Activated CD8-positive, alpha-beta memory T cell treated with anti-CD3 and anti-CD28 coated beads, Interleukin-2, amount 50 U/mL, for 24 hours (primary cell): ENCODE data around the gene ADCY5.

ENCODE experiments used
- DNase-seq: peaks from one replicate; pipeline ENCODE4 v3.0.0-alpha.2; 2020; ENCODE audit errors: extremely low read depth

Gene ADCY5

GRCh38 chr3:123458255-123458654, 9.4 kb upstream of the ADCY5 start:
- DNase-seq, result no peak

DNA sequence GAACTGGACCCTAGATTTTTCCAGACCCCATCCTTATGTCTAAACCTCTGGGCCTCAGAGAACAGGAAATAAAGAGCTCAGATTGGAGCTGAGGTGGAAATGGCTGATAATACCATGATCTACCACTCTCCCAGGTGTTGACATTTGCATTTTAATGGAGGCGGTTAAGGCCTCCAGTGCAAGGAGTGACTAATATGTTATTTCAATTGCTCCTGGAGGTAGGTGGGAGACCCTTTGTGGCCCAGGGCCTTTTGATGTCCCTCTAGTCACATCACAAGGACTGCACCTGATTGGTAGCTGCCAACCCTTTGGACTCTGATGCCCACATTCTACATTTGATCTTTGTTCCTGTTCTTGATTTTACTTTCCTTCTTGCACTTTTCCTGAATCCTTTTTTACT, 9.0 kb upstream of the ADCY5 start:
- DNase-seq, result no peak

- no peak for DNase-seq
Observed at GRCh38 chr3:123453675-123454074, 4.8 kb upstream of the ADCY5 start.

DNA sequence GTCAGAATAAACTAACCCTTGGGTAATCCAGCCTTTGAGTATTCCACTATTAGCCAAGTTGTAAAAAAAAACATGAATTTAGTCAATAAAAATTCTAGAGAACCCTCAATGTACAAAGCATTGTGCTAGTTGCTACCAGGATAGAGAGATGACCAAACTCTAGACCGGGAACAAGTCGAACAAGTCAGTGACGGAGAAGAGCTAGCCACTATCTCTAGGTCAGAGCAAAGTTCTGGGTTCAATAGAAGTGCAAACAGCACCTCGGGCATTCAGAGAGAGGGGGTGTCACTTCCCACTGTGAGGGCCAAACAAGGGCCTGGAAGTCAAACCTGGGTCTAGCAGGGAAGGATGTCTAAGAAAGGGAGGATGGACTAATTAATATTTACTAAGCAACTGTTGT, 2.3 kb upstream of the ADCY5 start:
- no peak for DNase-seq

DNA sequence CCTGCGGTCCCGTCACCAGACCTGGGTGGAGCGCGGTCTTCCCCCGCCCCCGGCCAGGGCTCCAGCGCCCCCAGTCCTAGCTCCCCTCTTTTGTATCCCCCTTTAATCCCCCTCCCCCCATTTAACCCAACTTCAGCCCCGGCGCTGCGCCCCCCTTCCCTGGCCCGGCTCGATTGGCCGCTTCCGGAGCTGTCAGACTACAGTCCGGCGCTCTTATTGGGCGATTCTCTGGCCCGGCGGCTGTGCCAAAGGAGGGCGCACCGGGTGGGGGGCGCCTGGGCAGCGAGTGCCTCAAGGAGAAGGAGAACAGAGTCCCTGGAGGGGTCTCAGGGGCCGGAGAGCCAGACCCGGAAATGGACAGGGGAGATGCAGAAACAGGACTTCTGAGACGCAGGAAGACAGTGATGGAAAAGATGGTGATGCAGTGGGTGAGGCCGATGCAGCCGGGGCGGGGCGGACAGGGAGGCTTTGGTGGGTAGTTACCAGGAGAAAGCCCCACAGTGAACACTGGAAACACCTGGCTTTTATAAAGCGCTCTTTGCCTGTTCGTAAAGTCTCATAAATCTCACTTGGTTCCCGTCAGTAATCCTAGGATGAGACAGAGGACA, 1.2 kb upstream of the ADCY5 start:
- DNase-seq, result no peak

GRCh38 chr3:123449102-123449996, 459 bp upstream of the ADCY5 start:
- no peak for DNase-seq

DNA sequence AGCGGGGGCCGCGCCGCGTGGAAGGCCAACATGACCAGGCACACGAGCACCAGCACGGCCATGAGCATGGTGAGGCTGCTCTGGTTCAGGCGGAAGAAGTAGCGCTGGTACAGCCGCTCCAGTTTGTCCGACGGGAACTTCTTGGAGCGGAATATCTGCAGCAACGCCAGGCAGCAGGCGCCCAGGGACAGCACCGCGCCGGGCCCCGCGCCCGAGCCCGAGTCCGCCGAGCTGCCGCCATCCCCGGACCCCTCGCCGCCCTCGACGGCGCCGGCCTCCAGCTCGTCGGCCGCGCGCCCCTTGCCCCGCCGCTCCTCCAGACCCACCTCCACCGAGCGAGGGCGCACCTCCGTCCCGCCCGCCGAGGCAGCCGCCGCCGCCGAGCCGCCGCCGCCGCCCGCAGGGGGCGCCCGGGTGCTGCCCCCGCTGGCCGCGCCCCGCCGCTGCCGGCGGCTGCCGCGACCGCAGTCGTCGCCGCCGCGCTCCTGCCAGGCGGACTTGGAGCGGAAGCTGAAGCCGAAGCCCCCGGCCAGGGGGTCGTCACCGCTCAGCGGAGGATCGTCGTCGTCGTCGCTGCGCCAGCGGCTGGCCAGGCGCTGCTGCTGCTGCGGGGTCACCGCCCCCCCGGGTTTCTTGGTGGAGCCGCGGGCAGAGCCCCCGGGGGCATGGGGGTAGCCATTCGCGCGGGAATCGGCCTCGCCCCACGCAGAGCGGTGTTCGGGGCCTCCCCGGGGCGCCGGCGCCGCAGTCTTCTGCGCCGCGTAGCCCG, 957 bp downstream of the ADCY5 start:
- DNase-seq, result no peak

- DNase-seq, result no peak
Observed at GRCh38 chr3:123447416-123447748, 1.5 kb downstream of the ADCY5 start.

GRCh38 chr3:123446610-123447109, 2.2 kb downstream of the ADCY5 start:
- DNase-seq, result no peak

- no peak for DNase-seq
Observed at GRCh38 chr3:123446210-123446609, 2.7 kb downstream of the ADCY5 start.

DNA sequence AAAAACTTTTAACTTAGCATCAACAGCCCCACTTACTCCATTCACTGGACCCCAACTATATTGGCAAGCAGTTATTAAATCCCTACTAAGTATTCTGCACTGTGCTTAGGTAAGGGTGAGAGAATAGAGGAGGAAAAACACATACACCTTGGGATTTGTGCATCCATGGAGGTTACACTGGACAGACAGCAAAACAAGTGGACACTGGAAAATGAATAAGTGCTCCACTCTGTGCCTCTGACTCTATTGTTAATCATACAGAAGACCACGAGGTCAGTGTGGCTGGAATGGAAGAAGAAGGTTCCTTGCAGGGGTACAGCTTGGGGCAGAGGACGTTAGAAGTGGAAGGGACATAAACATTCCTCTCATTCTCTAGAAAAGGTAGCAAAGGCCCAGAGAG, 3.2 kb downstream of the ADCY5 start:
- no peak for DNase-seq

DNA sequence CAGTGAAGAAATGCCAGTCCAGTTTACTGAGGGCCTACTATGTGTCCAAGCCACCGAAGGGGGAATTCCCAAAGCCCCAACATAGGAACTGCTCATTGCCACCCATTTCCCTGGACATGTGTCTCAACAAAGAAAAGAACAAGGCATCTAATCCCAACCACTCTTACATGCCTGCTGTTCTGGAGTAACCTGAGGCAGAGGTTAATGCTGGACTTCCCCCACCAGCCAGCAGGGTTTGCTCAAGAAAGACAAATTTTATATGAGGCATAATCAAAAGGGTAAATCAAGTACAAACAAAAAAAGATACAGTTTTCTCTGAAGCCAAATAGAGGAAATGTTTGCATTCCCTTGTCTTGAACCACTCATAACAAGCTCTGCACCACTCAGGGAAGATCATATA, 4.1 kb downstream of the ADCY5 start:
- DNase-seq, result no peak

- no peak for DNase-seq
Observed at GRCh38 chr3:123444023-123444422, 4.9 kb downstream of the ADCY5 start.

- no peak for DNase-seq
Observed at GRCh38 chr3:123442908-123443307, 6.0 kb downstream of the ADCY5 start.

DNA sequence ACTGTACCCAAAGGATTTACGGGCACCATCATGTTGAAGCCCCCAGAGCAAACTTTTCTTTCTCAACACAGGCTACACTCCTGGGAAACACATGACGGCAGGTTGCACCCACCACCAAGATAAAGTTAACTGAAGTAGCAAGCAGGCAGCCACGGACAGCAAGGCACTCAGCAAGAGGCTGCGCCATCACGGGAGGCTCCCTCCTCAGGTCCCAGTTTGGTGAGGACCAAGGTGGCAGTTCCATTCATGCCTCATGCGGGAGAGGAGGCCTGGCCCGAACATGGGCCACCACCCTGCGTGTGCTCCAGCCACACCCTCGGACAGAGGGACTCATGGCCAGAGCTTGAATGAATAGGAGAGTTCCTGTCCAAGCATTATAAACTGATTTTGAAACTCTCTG, 6.8 kb downstream of the ADCY5 start:
- DNase-seq, result no peak

DNA sequence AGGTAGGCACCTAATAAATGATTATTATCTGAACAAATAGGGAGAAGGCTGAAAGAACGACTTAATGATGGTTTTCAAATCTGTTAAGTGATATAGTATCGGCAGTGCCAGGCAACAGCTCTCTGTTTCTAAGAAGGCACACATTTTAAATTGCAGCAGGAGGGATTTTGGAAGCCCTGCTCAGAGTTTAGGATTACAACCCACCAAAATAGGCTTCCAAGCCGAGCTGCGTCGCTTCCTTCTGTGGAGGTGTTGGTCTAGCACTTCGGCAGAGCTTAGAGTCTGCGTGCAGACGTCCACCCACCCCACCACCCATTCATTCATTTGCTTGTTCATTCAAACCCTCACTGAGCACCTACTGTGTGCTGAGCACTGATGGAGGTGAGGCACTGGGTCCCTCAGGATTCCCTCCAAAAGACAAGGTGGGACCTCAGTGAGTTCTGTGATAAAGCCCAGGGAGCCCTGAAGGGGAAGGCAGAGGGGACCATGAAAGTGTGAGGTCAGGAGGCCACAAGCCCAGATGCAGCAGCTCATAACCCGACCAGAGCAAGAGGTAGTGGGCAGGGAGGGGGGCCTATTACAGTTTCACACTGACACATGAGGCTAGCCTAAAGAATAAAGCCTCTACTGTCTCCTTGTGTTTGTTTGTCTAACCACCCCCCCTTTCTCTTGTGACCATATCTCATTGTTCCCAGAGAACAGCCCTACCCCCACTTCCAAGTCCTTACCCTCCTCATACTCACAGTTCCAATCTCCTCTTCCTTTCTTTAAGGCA, 8.9 kb downstream of the ADCY5 start:
- no peak for DNase-seq

- DNase-seq, result no peak
Observed at GRCh38 chr3:123432832-123433523, 15.9 kb downstream of the ADCY5 start.

- DNase-seq, result no peak
Observed at GRCh38 chr3:123431658-123432324, 17.1 kb downstream of the ADCY5 start.

- no peak for DNase-seq
Observed at GRCh38 chr3:123431007-123431657, 17.8 kb downstream of the ADCY5 start.

DNA sequence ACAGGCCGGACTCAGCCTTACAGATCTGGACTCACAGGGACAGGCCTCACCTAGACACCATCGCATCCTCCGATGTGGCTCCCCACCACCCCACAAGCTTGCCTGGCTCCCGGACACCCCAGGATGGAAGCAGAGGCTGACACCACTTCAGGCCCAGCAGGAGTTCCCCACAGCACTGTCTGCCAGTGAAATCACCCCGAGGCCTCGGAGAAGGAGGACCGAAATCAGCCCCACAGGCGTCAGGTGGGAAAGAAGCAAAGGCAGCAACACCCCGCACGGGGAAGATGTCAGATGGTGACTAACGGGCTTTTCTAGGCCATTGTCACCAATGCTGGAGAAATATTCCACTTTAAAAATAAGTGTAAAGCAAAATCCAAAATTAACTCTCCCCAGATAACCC, 18.6 kb downstream of the ADCY5 start:
- no peak for DNase-seq
